ENCODE data around the gene FCRL1.

GRCh38 chr1:157803851-157804250 lies 16.1 kb downstream of the FCRL1 start:
- TF ChIP-seq POLR2A (IDR thresholded peaks at IDR 0.05; ENCODE audit: low read depth, low read length) = no peak
- no peak for TF ChIP-seq CTCF (IDR thresholded peaks at IDR 0.05; ENCODE audit: extremely low read depth in 1 of 2, insufficient read depth in 1 of 2, low read depth in 1 of 2, low read length in 2 of 2)
- TF ChIP-seq MAX (IDR thresholded peaks at IDR 0.05; ENCODE audit: insufficient read depth, insufficient read length) = no peak
- no peak for TF ChIP-seq POLR2AphosphoS5 (IDR thresholded peaks at IDR 0.05; ENCODE audit: insufficient read depth, low read depth, low read length)
- no peak for TF ChIP-seq EZH2 (IDR thresholded peaks at IDR 0.05; ENCODE audit: borderline replicate concordance, low read depth, low read length, severe bottlenecking)
